ENCODE measurements around the gene ZNF598. TPM values are rescaled to one million over a fixed set of nuclear protein-coding genes. Genes with fewer than 3 reads are reported as not detected.

The ZNF598 gene
- total and polyA plus RNA-seq, 2 experiments from 2014 or later, result 8.5 to 48.6 TPM

DNA sequence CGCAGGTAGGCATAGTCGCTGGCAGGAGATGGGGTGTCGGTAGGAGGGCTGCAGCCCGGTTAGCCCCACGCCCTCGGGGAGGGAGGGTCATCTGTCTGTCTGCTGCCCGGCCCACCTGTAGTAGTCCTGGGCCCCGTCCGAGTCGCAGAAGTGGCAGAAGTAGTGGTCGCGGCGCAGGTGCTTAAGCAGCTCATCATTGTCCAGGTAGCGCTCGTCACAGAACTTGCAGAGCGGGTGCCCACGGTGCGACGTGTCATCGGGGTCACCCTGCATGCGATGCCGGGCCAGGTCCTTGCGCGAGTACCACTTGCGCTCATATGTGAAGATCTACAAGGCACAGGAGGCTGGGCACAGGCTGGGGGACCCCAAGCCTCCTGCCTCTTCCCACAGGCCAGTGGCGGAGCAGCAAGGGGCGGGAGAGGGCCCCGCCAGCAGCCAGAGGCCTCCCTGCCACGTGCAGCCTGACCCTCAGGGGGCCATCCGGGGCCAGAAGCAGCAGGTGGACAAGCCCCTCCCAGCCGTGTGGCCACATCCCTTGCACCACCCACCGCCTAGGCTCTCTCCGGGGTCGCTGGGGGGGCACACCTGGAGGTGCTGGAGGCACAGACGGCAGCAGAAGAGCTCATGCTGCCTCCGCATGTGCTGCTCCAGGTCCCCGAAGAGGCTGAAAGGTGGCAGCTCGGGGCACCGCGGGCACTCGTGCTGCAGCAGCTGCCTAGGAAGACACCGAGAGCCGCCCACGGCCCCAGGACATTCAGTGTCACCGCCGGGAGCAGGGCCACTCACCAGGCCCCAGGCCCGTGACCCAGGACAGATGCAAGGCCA is 7.0 kb downstream of the ZNF598 start:
- peaks cover 20% of the 10 kb centered on the region for H3K4me1 Mint-ChIP-seq
- ATAC-seq, result no peak

More for the DNA sequence above, 7.0 kb downstream of the ZNF598 start:
- no peak overlapping the region for H3K27ac ChIP-seq (ENCODE audit: low read depth)
- Mint-ChIP-seq H3K9me3 (no peaks in the 10 kb centered on the region), H3K27ac (no peak overlapping the region), H3K4me3 (no peak overlapping the region), H3K27me3 (ENCODE audit: insufficient read depth, low read depth, poor library complexity) (peaks cover 4% of the 10 kb centered on the region), H3K36me3 (ENCODE audit: low read depth) (peaks cover 27% of the 10 kb centered on the region)
- H2AFZ ChIP-seq, result no peak overlapping the region
- peaks cover 25% of the 10 kb centered on the region for H3K79me2 ChIP-seq (replicated peaks; ENCODE audit: insufficient read depth)
- no peaks in the 10 kb centered on the region; the same call in 1 of the 2 replicates for H3K36me3 ChIP-seq (ENCODE audit: insufficient read depth)
- DNase-seq (ENCODE audit: low spot score), result no peak
- no peaks in the 10 kb centered on the region for H3K27me3 ChIP-seq (ENCODE audit: insufficient read depth)
- peaks cover 23% of the 10 kb centered on the region; the same call in 1 of the 2 replicates for H3F3A ChIP-seq (replicated peaks; ENCODE audit: low read depth)
- H3K4me2 ChIP-seq, result no peak overlapping the region
- TF ChIP-seq, protein P1, sequence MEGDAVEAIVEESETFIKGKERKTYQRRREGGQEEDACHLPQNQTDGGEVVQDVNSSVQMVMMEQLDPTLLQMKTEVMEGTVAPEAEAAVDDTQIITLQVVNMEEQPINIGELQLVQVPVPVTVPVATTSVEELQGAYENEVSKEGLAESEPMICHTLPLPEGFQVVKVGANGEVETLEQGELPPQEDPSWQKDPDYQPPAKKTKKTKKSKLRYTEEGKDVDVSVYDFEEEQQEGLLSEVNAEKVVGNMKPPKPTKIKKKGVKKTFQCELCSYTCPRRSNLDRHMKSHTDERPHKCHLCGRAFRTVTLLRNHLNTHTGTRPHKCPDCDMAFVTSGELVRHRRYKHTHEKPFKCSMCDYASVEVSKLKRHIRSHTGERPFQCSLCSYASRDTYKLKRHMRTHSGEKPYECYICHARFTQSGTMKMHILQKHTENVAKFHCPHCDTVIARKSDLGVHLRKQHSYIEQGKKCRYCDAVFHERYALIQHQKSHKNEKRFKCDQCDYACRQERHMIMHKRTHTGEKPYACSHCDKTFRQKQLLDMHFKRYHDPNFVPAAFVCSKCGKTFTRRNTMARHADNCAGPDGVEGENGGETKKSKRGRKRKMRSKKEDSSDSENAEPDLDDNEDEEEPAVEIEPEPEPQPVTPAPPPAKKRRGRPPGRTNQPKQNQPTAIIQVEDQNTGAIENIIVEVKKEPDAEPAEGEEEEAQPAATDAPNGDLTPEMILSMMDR (conservative IDR thresholded peaks at IDR 0.05; ENCODE audit: low read depth in 2 of 2), result no peak
- TF ChIP-seq, protein P2, sequence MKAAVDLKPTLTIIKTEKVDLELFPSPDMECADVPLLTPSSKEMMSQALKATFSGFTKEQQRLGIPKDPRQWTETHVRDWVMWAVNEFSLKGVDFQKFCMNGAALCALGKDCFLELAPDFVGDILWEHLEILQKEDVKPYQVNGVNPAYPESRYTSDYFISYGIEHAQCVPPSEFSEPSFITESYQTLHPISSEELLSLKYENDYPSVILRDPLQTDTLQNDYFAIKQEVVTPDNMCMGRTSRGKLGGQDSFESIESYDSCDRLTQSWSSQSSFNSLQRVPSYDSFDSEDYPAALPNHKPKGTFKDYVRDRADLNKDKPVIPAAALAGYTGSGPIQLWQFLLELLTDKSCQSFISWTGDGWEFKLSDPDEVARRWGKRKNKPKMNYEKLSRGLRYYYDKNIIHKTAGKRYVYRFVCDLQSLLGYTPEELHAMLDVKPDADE (IDR thresholded peaks at IDR 0.05), result no peak
- no peak for TF ChIP-seq EZH2 (IDR thresholded peaks at IDR 0.05; ENCODE audit: low read depth, unreplicated experiment)
- no peak for TF ChIP-seq CREB1 (CRISPR knock-in tag; IDR thresholded peaks at IDR 0.05; ENCODE audit: low read depth)
- TF ChIP-seq, protein P3, sequence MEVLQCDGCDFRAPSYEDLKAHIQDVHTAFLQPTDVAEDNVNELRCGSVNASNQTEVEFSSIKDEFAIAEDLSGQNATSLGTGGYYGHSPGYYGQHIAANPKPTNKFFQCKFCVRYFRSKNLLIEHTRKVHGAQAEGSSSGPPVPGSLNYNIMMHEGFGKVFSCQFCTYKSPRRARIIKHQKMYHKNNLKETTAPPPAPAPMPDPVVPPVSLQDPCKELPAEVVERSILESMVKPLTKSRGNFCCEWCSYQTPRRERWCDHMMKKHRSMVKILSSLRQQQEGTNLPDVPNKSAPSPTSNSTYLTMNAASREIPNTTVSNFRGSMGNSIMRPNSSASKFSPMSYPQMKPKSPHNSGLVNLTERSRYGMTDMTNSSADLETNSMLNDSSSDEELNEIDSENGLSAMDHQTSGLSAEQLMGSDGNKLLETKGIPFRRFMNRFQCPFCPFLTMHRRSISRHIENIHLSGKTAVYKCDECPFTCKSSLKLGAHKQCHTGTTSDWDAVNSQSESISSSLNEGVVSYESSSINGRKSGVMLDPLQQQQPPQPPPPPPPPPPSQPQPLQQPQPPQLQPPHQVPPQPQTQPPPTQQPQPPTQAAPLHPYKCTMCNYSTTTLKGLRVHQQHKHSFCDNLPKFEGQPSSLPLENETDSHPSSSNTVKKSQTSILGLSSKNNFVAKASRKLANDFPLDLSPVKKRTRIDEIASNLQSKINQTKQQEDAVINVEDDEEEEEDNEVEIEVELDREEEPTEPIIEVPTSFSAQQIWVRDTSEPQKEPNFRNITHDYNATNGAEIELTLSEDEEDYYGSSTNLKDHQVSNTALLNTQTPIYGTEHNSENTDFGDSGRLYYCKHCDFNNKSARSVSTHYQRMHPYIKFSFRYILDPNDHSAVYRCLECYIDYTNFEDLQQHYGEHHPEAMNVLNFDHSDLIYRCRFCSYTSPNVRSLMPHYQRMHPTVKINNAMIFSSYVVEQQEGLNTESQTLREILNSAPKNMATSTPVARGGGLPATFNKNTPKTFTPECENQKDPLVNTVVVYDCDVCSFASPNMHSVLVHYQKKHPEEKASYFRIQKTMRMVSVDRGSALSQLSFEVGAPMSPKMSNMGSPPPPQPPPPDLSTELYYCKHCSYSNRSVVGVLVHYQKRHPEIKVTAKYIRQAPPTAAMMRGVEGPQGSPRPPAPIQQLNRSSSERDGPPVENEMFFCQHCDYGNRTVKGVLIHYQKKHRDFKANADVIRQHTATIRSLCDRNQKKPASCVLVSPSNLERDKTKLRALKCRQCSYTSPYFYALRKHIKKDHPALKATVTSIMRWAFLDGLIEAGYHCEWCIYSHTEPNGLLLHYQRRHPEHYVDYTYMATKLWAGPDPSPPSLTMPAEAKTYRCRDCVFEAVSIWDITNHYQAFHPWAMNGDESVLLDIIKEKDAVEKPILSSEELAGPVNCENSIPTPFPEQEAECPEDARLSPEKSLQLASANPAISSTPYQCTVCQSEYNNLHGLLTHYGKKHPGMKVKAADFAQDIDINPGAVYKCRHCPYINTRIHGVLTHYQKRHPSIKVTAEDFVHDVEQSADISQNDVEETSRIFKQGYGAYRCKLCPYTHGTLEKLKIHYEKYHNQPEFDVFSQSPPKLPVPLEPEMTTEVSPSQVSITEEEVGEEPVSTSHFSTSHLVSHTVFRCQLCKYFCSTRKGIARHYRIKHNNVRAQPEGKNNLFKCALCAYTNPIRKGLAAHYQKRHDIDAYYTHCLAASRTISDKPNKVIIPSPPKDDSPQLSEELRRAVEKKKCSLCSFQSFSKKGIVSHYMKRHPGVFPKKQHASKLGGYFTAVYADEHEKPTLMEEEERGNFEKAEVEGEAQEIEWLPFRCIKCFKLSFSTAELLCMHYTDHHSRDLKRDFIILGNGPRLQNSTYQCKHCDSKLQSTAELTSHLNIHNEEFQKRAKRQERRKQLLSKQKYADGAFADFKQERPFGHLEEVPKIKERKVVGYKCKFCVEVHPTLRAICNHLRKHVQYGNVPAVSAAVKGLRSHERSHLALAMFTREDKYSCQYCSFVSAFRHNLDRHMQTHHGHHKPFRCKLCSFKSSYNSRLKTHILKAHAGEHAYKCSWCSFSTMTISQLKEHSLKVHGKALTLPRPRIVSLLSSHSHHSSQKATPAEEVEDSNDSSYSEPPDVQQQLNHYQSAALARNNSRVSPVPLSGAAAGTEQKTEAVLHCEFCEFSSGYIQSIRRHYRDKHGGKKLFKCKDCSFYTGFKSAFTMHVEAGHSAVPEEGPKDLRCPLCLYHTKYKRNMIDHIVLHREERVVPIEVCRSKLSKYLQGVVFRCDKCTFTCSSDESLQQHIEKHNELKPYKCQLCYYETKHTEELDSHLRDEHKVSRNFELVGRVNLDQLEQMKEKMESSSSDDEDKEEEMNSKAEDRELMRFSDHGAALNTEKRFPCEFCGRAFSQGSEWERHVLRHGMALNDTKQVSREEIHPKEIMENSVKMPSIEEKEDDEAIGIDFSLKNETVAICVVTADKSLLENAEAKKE (CRISPR knock-in tag; IDR thresholded peaks at IDR 0.05), result no peak
- no peak for TF ChIP-seq NANOG (IDR thresholded peaks at IDR 0.05; ENCODE audit: borderline replicate concordance)
- no peak for TF ChIP-seq POLR2AphosphoS5 (IDR thresholded peaks at IDR 0.05; ENCODE audit: low read depth)
- TF ChIP-seq, protein P4, sequence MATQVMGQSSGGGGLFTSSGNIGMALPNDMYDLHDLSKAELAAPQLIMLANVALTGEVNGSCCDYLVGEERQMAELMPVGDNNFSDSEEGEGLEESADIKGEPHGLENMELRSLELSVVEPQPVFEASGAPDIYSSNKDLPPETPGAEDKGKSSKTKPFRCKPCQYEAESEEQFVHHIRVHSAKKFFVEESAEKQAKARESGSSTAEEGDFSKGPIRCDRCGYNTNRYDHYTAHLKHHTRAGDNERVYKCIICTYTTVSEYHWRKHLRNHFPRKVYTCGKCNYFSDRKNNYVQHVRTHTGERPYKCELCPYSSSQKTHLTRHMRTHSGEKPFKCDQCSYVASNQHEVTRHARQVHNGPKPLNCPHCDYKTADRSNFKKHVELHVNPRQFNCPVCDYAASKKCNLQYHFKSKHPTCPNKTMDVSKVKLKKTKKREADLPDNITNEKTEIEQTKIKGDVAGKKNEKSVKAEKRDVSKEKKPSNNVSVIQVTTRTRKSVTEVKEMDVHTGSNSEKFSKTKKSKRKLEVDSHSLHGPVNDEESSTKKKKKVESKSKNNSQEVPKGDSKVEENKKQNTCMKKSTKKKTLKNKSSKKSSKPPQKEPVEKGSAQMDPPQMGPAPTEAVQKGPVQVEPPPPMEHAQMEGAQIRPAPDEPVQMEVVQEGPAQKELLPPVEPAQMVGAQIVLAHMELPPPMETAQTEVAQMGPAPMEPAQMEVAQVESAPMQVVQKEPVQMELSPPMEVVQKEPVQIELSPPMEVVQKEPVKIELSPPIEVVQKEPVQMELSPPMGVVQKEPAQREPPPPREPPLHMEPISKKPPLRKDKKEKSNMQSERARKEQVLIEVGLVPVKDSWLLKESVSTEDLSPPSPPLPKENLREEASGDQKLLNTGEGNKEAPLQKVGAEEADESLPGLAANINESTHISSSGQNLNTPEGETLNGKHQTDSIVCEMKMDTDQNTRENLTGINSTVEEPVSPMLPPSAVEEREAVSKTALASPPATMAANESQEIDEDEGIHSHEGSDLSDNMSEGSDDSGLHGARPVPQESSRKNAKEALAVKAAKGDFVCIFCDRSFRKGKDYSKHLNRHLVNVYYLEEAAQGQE (IDR thresholded peaks at IDR 0.05; ENCODE audit: unreplicated experiment), result no peak
- TF ChIP-seq EZH2phosphoT487 (IDR thresholded peaks at IDR 0.05; ENCODE audit: unreplicated experiment), result no peak
- no peak for TF ChIP-seq ZNF331 (CRISPR knock-in tag; IDR thresholded peaks at IDR 0.05; ENCODE audit: low read depth)
- TF ChIP-seq ZNF114 (CRISPR knock-in tag; IDR thresholded peaks at IDR 0.05), result no peak
- no peak for TF ChIP-seq STAT1 (IDR thresholded peaks at IDR 0.05; ENCODE audit: unreplicated experiment)
- no peak for TF ChIP-seq JUNB (IDR thresholded peaks at IDR 0.05; ENCODE audit: unreplicated experiment)
- no peak overlapping the region for H3K4me3 ChIP-seq
- H4K20me1 ChIP-seq (replicated peaks; ENCODE audit: insufficient read depth), result peaks cover 27% of the 10 kb centered on the region
- no peaks in the 10 kb centered on the region for H3K9me2 ChIP-seq (ENCODE audit: insufficient read depth)
- H3K4me1 ChIP-seq (ENCODE audit: insufficient read depth), result peaks cover 8% of the 10 kb centered on the region; the same call in 1 of the 2 replicates

Measured in GM23338 (cell line).